Activated CD4-positive, alpha-beta T cell treated with anti-CD3 and anti-CD28 coated beads, Interleukin-2, amount 50 U/mL, for 4 hours (primary cell): ENCODE measurements around the gene GRID1.

ENCODE experiments used
- DNase-seq, 2 experiments: peaks; one replicate each; pipeline ENCODE4 v3.0.0-alpha.2; 2020

Gene GRID1

DNA sequence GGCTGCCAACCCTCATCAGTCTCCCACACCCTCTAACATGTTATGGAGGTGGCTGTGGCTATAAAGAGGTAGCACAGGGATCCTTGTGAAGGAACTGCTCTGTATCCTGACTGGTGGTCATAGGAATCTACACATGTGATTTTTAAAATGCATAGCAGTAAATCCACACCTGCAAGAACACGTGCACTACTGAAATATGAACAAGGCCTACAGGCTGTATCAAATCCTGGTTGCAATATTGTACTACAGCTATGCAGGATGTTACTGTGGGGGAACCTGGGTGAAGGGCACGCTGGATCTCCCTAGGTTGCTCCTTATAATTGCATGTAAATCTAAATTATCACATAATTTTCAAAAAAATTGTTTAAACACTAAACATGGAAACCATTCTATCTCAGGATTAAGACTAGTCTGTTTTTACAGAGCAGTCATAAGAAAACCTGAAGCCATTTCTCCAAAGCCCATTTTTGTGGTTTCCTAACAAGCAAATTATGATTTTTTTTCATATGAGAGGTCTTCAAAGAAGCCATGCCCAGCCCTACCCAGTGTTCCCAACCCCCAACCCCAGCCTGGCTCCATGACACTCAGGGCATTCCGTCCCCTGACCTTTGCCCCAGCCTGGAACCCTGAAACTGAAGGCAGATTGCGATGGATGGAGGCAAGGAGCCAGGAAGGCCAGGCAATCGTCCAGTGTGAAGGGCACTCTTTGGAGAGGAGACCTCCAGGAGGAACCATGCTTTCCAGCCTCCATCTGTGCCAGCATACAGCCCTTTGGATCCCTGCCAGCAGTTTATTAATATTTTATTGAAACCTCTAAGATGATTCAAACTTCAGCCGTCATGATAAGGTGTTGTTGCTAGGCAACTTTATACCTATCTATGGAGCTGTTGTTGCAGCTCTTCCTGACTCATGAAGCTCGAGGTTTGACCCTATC lies 161.0 kb downstream of the GRID1 start:
- DNase-seq: no peak

DNA sequence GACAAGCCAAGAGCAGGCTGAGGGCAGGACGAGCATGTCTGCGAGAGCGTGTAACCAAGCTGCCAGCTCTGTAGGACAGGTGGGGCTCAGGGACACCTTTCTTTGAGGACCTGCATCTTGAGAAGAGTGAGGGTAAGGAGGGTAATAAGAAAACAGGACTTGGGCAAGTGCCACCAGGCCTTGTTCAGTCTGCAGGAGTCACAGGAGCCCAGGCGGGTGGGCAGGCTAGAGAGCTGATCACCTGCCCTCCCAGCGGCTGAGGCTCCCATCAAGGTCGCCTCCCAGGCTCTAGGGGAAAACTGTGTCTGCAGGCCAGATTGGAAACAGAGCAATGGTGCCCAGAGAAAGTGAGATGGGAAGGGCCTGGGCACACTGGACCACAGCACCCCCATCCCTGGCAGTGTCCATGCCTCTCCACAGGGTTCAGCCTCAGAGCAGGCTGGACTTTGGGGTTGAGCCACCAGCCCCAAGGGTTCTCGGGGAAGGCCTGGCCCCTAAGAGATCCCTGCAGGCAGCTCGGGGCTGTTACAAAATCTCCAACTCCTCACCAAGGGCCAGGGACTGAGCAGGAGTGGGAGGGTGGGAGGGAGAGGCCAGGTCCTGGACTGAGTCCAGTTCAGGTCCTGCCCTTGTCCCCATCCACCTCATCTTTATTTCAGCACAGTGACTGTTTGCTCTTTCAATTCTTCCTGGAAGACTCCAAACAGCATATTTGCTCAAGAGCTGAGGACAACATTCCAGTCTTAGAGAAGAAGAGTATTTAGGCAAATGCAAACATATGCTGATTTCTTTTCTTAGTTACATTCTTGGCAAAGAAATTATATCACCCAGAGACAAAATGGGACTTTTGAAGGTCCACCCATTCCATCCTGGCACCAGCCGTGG lies 161.9 kb downstream of the GRID1 start:
- no peak for DNase-seq

DNA sequence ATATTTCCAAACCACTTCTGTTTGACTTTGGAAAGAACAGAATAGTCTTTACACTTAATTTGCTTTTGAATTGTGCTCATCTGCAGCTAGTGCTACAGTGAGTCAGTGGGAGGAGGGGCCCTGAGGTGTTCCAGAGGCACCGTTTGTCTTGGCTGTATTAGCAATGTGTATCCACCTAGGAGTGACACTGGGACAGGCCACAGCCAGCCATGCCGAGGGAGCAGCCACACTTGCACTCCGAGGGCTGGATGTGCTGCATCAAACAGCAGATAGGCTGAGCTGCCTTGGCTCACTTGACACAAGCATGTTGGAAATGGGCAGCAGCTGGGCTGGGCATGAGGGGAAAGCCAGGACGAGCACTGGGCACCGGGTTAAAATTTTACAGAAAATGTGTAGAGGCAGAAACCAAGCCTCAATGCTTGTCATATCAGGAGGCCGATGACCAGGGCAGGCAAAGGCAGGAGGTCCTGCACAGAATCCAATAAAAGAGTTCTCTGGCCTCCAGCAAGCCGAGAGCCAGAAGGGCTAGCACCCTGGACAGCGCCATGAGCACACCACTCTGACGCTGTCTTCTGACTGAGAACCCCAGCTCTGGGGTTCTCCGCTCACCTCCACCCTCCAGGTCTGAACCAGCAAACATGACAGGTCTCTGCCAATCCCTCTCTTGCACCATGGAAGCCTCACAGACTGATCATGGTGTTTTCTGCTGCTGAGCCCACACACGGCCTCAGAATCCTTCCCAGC lies 163.3 kb downstream of the GRID1 start:
- DNase-seq: no peak

DNA sequence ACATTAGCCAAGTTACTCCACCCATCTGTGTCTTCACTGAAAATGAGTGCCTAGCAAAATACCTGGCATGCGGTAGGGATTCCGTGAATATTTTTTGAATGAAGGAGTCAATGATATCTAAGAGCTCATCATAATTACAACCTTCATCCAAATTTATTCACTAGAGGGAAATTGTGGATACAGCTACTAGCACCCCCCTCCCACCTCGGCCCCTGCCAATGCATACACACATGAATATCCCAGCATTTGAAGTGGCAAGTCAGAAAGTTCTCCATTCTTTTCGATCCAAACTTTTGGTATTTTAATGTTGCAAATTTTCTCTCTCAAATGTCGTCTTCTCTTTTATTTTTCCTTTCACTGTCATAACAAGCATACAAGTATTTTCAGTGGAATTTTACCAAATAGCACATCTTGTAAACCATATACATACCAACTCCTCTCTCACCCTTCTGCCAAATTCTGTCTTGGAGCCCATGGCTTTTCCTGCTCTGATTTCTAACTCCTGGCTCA lies 164.3 kb downstream of the GRID1 start:
- DNase-seq: no peak

DNA sequence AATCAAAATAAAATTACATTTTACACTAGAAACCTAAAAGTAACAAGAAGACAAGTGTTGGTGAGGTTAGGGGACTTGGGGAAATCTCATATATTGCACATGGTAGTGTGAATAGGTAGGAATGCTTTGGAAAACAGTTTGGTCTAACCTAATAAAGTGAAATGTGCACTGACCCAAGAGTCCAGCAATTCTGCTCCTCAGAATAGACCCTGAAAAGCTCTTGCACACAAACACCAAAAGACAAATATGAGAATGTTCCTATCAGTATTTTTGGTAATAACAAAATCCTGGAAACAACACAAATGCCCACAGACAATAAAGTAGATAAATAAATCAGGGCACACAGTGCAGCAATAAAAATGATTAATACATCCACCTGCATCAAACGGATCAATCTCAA lies 165.7 kb downstream of the GRID1 start:
- DNase-seq: no peak

DNA sequence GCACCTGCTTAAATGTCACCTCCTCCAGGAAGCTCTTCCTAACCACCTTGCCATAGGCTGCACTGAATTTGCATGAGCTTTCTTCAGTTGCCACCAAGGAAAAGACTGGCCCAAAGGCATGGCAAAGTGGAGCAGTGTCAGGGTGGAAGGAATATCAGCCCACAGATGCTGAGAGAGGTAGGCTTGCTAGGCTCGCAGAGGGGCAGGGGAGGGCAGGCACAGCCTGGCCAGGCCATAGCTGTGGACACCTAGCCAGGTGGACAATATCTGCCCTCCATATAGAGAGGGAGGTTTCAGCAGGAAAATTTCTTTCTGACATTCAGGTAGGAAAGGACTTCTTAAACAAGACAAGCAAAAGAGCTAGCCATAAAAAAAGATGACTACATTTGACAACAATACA lies 166.3 kb downstream of the GRID1 start:
- DNase-seq: no peak

DNA sequence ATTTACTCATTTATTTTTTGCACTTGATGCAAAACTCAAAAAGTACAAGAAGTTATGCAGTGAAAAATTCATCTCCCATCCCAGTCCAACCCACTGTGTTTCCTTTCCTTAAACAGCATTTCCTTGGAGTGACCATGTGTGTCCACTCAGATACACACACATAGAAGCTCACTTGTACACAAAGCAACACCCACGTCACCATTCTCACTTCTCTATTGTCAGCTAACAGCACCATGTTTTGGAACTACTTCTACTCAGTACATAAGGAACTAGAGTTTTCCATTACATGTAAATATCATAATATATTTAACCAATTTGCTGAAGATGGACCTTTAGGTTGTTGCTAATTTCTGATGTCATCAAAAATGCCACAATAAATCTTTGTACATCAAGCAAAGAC lies 167.6 kb downstream of the GRID1 start:
- DNase-seq: no peak

DNA sequence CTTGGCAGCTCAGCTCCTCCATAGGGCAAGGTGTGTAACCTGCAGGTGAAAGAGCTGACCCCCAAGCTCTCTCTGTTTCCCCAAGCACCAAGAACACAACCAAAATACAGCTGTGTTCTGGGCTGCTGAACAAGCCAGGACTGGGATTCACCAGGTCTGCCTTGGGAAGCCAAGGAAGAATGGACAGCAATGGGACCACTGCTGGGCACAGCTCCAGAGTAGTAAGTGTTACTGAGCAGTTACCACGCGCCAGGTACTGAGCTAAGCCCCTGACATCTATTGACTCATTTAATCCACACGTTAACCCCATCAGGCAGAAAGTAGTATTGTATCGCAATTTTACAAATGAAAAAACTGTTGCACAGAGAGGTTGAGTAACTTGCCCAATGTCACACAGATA lies 168.3 kb downstream of the GRID1 start:
- DNase-seq: no peak

DNA sequence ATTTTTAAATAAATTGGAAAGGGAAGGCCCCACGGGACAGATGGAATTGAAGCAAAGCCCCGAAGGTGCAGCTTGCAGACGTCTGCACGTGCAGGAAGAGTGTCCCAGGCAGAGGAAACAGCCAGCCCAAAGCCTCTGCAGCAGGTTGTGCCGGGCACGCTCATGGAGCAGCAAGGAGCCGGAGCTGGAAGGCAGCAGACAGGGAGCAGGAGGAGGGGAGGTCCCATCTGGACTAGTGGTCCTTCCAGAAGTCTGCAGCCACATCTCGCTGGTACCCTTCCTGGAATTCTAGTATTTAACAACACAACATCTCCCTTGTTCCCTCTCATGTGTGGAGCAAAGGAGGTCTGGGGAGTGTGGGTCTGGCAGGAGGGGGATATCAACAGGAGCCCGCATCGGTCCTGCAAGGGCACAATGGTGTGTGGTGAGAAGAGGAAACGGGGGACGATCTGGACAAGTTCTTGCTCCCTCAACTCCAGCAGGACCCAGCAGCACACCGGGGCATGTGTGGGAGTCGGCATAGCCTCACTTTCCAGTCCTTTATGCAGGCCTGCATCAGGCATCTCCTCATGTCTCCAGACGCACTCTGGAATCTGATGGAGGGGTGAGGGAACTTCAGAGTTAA lies 169.3 kb downstream of the GRID1 start:
- DNase-seq: no peak

DNA sequence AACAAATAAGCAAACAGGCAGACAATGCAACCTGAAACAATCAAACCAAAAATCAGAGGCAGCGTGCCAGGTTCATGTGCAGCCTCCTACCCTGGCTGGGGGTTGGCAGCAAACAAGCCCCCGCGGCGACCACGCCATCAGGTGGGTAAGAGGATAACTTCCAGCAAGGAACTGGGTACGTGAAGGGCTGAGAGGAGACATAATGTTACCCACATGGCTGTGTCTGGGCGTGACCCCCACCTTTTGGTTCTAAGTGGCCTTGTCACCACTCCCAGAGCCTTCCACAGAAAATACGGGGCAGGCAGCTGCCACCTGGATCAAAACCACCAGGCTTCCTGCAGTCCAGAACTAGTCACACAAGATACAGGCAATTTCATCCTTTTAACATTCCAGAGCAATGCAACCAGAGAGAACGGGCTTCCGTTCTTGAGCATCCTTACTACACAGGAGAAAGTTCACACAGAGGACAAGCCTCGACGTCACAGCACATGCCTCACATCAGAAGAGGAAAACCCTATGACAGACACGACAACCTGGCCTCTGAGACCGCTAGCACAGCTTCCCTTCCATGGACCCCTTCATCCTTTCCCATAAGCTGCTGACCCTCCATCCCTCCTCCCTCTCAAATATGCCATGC lies 171.0 kb downstream of the GRID1 start:
- no peak for DNase-seq

DNA sequence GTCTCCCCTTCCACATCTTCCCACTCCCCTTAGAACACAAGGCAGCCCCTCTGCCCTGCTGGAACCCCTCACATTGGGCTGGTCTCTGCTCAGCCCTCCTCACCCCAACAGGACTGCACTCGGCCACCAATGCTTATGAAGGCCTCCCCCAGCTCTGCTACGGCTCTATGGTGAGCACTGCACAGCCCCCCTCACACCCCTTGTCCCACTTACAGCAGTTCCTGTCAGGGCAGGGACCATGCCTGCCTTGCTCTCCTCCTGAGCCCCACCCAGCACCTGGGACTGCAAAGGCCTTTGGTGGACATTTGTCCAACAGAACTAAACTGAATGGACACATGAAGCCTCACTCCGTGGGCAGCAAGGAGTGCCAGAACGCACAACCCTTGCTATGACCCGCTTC lies 171.9 kb downstream of the GRID1 start:
- no peak for DNase-seq

DNA sequence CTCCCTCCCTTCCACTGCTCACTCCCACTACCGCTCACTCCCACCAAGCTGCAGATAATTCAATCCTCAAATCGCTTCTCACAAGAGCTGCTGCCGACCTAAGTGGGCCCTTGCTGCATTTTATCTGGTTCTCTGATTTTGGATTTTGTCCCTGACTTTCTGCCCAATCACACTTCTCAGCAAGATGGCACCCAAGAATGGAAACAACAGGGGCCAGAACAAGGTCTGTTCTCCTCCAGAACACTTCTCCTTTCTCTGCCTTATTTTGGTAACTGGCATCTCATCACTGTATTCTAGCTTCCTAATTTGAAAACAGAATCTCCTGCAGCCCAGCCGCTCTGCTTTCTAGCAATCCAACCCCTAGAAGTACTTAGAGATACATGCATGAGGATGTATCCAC lies 172.8 kb downstream of the GRID1 start:
- DNase-seq: no peak

DNA sequence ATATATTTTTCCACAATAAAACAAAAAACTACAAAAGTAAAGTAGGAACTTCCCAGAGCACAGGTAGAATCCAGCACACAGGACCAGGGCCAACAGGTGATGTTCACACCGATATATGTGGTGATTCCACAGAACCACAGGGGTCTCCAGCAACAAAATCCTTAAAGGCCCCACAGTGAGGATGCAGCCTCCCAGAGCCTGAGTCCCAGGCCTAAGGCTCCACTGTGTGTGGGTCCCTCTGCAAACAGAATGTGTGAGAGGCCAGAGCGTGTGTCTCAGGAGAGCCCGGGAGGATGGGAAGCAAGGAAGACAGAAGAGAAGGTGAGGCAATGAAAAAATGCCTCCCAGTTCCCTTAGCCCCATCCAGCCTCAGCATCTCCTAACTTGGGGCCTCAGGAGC lies 173.9 kb downstream of the GRID1 start:
- no peak for DNase-seq

DNA sequence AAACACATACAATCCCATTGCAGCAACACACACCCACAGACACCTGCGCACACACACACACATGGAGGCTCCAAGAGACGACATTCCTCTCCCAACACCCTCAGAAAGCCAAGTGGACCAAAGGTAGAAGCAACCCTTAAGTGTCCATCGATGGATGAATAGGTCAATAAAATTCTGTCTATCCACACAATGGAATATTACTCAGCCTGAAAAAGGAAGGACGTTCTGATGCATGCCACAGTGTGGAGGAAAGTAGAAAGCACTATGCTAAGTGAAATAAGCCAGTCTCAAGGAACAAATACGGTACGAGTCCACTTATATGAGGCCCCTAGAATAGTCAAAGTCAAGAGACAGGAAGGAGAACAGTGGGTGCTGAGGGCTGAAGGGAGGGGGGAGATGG lies 174.4 kb downstream of the GRID1 start:
- DNase-seq: no peak

DNA sequence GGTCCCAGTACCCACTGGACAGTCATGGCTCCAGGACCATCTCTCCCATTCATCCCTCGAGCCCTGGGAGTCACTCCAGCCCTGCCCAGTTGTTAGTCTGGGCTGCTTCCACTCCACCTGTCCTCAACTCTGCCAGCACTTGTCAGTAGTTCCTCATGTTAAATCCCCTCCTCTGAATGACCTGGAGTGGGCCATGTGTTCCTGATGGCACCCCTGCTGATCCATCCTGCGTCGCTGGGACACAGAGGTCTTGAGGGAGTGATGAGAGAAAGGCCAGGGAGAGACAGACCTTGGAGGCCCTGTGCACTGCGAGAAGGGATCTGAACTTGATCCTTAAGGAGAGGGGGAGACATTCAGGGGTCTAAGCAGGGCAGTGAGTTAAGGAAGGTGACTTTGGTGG lies 174.9 kb downstream of the GRID1 start:
- no peak for DNase-seq

DNA sequence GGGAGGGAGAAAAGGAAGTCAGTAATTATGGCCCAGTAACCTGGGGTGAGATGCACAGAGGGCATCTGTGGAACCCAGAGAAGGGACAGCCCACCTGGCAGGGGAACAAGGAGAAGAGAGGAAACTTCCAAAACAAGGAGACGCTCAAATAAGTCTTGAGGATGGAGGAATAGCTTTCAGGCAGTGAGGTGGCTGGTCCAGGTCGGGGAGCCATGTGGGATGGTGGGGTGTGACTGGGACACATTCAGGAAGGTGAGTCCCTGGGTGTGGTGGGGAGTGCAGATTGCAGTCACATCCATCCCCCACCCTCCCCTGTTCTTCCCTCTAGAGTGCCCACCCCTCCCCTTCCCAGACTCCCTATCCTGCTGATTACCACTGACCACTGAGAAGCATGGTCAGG lies 175.4 kb downstream of the GRID1 start:
- no peak for DNase-seq

DNA sequence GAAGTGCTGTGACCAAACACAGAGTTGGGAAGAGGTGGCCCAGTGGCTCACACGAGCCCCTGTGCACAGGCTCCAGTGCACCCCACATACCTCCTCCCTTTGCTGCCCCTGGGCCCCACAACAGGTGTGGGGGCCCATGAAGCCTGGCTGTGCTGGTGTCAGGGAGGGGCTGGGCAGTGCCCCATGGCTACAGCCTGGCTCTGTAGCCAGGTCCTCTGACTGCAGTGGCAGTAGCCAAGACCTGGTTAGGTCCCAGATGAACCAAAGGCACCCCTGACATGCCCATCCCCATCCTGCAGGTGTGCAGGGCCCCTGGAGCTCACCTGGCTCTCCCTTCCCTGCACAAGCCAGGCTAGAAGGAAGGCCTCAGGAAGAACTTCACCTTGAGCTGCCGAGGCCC lies 176.3 kb downstream of the GRID1 start:
- no peak for DNase-seq

DNA sequence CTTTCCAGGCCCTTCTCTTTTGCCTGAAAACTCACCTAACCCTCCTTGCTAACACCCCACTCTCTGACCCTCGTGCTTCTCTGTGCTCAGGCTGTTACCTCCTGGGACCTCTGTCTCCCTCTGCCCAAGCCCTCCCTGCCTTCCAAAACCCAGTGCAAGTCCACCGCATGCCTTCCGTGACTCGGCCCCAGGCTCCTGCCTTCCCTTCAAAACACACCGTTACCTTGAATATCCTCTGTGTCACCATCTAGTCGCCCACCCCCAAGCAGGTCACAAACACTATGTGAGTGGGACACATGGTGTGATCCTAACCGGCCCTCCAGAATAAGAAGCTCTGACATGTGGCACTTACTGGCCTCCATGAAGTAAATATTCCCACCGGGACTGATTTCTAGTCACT lies 176.7 kb downstream of the GRID1 start:
- DNase-seq: no peak

DNA sequence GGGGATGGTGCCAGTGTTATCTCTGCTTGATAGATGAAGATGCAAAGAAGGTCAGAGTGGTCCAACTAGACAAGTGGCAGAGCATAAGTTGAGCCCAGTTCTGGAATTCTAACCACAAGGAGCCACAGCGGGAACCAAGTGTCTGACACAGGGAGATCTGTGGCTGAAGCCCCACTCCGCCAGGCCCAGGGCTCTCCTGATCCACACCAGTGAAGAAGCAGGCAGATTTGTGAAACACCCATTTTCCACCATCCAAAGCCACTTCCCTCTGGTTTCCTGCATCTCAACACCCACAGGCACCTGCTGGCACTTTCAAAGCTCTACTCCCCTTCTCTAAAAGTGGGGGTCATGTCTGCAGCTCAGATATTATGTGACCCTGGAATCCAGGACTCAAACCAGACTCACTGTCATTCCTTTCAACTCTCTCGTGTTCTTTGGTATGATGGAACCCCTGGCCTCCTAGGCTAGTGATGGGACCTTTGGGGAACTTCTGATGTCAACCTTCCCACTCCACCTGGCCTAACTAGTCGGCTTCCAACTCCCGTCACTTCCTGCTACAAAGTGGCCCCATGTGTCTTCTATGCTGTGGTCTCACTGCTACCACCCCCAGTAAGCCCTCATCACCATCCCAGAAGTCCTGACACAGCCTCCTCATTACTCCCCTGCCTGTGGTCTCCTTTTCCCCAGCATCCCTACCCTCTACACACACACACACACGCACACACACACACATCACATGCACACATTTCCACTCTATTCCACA lies 177.6 kb downstream of the GRID1 start:
- no peak for DNase-seq

DNA sequence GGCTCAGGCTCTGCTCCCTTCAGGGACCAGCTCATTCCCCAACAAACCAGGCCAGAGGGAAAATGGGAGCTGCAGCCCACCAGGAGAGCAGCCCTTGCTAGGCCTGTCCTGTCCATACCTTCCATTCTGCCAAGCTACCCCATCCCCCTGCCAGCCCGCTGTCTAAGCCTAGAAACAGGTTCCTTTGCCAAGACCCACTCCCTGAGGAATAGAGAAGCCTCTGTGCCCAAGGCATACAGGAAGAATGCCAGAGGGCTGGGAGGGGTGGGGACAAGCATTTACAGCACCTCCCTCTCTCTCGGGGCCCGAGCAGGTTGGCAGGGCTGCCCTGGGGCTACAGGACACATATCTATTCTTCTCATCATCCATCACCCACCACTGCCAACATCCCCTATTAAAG lies 178.3 kb downstream of the GRID1 start:
- DNase-seq: no peak

DNA sequence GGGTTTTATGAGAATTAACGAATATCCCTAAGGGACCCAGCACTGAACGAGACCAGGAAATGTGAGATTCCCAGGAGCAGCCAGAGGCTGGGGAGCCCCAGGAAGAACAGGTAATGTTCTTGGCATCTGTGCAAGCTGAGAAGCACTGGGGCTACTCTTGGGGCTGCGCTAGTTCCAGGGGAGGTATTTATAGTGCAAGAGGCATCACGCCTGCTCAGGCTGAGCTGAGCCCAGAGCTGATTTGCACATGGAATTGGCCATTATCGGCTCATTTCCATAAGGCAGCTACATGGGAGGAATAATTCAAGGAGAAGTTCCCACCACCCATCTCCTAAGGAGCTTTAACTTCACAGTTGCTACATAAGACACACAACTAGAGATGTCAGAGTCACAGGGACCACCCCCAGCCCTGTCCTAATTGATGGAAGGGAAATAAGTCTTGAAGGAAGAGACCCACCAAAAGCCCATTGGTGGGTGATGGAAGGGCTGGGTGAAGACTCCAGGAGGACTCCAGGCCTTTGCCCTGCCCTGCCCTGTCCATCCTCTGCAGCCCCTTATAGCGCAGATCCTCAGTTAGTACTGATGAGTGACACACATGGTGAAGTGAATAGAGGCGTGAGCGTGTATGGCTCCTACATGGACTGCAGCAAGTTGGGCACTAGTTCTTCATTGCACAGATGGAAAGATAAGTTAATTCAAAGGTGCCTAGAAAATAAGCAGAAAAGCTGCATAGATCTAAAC lies 178.9 kb downstream of the GRID1 start:
- DNase-seq: no peak
